ENCODE results near the gene HMGN2.

GRCh38 chr1:26521669-26522030, 49.4 kb downstream of the HMGN2 start:
- TF ChIP-seq ZNF8 (CRISPR knock-in tag; IDR thresholded peaks at IDR 0.05) (no peak), TCF4 (CRISPR knock-in tag; IDR thresholded peaks at IDR 0.05; ENCODE audit: borderline replicate concordance) (no peak), CREB5 (CRISPR knock-in tag; IDR thresholded peaks at IDR 0.05; ENCODE audit: low read depth) (no peak), ZNF565 (CRISPR knock-in tag; conservative IDR thresholded peaks at IDR 0.05; ENCODE audit: low read depth) (no peak)

All from SK-N-SH treated with all-trans-retinoic acid at 6 μM for 48 hours (cell line).